GM12874 (cell line): ENCODE data around the gene LAMA3.

Source experiments
- TF ChIP-seq, protein P1 (sequence below): IDR thresholded peaks from 2 replicates; pipeline ENCODE4 v1.5.1; 2011; ENCODE audit warnings: low read depth, mild to moderate bottlenecking, control low read depth, low read length, moderate library complexity; ENCODE audit not compliant: insufficient read depth

Gene LAMA3

DNA sequence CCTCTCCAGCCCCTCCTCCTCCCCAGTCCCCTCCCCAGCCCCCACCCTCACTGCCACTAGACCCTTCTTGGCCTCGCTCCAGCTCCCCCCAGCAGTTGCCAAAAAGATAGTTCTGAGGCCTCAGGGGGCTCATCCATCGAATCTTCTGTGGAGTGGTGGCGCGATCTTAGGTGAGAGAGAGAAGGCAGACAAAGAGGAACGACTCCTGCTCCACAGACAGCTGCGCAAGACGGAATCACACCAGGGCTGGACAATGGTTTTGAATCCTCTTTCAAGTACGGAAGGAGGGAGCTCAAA, 68.1 kb downstream of the LAMA3 start:
- TF ChIP-seq, protein P1, sequence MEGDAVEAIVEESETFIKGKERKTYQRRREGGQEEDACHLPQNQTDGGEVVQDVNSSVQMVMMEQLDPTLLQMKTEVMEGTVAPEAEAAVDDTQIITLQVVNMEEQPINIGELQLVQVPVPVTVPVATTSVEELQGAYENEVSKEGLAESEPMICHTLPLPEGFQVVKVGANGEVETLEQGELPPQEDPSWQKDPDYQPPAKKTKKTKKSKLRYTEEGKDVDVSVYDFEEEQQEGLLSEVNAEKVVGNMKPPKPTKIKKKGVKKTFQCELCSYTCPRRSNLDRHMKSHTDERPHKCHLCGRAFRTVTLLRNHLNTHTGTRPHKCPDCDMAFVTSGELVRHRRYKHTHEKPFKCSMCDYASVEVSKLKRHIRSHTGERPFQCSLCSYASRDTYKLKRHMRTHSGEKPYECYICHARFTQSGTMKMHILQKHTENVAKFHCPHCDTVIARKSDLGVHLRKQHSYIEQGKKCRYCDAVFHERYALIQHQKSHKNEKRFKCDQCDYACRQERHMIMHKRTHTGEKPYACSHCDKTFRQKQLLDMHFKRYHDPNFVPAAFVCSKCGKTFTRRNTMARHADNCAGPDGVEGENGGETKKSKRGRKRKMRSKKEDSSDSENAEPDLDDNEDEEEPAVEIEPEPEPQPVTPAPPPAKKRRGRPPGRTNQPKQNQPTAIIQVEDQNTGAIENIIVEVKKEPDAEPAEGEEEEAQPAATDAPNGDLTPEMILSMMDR, result no peak

DNA sequence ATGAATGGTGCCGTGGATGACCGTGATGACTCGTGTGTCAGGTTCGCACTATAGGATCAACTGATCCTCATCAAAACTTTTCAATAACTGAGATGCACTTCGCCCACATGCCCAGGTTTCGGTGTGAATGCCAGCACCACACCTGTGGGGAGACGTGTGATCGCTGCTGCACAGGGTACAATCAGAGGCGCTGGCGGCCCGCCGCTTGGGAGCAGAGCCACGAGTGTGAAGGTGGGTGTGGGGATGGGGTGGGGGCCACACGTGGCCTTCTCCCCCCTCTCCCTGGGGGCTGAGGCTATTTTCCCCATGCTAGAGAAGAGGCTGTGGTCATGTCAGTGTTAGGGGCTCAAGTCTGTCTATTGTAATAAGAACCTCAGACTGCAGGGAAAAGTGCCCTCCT, 69.0 kb downstream of the LAMA3 start:
- TF ChIP-seq, protein P1, result no peak

DNA sequence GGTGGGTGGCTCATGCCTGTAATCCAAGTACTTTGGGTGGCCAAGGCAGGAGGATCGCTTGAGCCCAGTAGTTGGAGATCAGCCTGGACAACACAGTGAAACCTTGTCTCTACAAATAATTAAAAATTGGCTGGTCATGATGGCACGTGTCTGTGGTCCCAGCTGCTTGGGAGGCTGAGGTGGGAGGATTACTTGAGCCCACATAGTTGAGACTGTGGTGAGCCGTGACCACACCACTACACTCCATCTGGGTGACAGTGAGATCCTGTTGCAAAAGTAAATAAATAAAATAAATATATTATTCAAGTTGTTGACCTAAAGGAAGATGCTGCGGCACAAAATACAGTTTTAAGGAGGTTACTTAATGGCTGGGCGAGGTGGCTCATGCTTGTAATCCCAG, 72.7 kb downstream of the LAMA3 start:
- TF ChIP-seq, protein P1, result no peak

DNA sequence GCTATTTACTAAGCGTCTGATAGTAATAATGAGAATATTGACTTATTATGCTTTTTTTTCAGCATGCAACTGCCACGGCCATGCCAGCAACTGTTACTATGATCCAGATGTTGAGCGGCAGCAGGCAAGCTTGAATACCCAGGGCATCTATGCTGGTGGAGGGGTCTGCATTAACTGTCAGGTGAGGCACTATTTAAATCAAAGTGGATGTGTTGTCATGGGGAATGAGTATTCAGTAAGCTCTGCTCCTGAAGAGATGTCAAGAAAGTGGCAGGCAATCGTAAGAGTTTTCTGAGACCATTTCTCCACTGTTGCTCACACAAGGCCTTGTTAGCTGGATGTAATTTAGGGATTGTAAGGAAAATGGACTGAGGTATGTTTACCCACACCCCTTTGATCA, 74.1 kb downstream of the LAMA3 start:
- TF ChIP-seq, protein P1, result no peak

DNA sequence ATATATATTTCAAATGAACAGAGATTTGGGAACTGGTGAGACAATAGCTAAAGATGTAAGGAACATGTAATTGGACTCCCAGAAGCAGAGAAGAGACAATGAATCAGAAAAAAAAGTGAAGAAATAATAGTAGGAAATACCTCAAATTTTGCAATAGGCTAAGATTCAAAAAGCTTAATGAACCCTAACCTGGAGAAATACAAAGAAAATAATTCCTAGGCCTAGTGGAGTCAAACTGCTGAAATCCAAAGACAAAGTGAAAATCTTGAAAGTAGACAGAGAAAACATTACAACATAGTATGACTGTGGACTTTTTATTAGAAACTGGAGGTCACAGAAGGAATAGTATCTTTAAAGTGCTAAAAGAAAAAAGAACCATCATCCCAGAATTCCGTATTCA, 76.7 kb downstream of the LAMA3 start:
- TF ChIP-seq, protein P1, result no peak

DNA sequence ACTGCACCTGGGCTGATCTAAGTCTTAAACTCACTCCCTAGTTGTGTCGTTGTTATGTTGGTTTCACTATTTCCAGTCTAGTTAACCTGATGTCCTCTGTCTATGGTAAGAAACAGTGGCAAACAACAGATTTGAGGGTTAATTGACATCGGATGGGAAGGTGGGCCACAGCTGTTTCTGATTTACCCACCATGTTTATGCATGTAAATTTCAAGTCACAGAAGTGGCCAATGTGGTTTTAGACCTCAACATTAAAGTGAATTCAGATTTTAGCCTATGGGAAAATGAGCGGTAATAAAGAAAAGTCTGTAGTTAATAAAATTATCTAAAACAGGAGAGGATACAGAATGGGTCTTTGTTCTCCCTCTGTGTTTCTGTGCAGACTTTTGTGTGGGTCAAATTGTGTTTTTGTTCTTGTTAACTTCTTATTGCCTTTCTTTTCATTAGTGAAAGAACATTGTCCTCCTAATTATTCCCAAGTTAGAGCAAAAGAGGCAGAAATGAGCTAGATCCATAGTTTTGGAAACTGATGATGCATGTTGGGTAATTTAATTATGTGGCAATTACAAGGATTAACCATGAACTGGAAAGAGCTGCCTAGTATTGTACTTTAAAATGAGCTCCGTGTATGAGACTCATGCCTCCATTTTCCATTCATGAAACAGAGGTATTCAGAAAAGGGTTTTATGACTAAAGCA, 83.2 kb downstream of the LAMA3 start:
- TF ChIP-seq, protein P1, result no peak

DNA sequence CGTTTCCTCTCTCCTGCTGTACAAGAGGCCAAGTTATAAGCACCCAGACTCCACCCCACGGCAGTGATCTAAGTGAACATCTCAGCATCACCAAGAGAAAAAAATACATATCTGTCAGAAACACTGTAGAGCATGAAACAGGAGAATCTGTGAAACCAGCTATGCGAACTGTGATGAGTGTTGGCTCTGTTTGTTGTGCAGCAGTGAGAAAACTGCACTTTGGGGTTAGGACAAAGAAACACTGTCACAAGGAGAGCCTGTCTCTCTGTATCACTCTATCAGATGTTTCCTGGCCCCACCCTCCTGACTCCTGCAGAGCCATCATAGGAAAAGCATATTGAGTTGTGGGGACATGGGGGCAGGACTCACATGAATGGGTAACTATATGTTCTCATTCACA, 87.1 kb downstream of the LAMA3 start:
- TF ChIP-seq, protein P1, result no peak
